Measurements from ENCODE around the gene MIF4GD.

Gene MIF4GD

DNA sequence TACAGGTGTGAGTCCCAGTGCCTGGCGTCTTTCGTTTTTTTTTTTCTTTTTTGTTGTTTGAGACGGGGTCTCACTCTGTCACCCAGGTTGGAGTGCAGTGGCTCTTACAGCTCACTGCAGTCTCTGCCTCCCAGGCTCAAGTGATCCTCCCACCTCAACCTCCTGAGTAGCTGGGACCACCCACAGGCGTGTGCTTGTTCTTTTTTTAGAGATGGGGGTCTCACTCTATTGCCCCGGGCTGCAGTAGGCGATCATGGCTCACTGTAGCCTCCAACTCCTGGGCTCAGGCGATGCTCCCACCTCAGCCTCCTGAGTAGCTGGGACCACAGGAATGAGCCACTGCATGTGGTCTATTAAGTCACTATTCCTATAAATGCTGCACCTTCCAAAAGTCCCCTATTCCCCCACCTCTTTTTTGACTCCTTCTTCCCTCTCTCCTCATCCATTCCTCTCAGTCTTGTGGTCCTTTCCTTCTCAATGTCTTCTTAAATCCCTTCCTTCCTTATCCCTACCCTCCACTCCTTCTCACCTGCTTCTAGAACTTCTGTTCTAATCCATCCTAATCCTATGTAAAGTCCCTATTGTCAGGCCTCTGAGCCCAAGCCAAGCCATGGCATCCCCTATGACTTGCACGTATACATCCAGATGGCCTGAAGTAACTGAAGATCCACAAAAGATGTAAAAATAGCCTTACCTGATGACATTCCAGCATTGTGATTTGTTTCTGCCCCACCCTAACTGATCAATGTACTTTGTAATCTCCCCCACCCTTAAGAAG, 18.8 kb downstream of the MIF4GD start:
- Histone ChIP-seq H3K36me3 (ENCODE audit: control insufficient read depth in 1 of 2, insufficient read depth in 2 of 2, low read length in 2 of 2) (no peaks in the 10 kb centered on the region), H3K27ac (ENCODE audit: low read length) (no peak overlapping the region), H3K4me1 (ENCODE audit: control insufficient read depth in 1 of 2, insufficient read depth in 2 of 2, low read length in 2 of 2) (peaks cover 0 to 7% of the 10 kb centered on the region in 2 donors), H3K4me3 (ENCODE audit: low read depth in 1 of 2, low read length in 2 of 2) (no peak overlapping the region), H3K27me3 (ENCODE audit: low read depth, low read length) (no peaks in the 10 kb centered on the region), H3K9me3 (ENCODE audit: control insufficient read depth in 1 of 2, low read length in 2 of 2) (no peaks in the 10 kb centered on the region)

DNA sequence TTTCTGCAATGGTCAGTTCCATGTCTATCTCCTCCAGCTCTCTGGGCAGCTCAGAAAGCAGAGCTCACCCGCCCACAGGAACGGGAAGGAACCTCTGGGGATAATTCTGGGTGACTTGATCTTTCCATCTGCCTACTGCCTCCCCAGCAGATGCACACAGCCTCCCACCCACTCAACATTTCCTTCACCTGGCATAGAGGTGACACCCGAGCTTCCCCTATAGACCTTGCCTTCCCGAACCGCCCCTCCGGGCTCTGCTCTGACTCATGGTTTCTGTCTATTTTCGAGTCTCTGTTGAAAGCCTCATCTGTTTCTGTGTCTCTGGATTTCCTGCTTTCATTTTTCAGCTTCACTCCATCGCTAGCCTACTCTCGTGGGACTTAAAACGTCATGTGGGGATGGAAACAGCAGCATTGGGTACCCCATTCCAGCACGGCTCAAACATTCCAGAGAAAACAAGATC, 21.0 kb downstream of the MIF4GD start:
- Histone ChIP-seq H3K27ac (ENCODE audit: low read length) (peak overlapping the region; percentile 57), H3K4me1 (ENCODE audit: control insufficient read depth in 1 of 2, insufficient read depth in 2 of 2, low read length in 2 of 2) (peaks cover 0 to 7% of the 10 kb centered on the region in 2 donors), H3K27me3 (ENCODE audit: low read depth, low read length) (no peaks in the 10 kb centered on the region), H3K9me3 (ENCODE audit: control insufficient read depth in 1 of 2, low read length in 2 of 2) (no peaks in the 10 kb centered on the region), H3K4me3 (ENCODE audit: low read depth in 1 of 2, low read length in 2 of 2) (peak overlapping the region; percentile 8 to 23), H3K36me3 (ENCODE audit: control insufficient read depth in 1 of 2, insufficient read depth in 2 of 2, low read length in 2 of 2) (peaks cover 16 to 17% of the 10 kb centered on the region in 2 donors)

DNA sequence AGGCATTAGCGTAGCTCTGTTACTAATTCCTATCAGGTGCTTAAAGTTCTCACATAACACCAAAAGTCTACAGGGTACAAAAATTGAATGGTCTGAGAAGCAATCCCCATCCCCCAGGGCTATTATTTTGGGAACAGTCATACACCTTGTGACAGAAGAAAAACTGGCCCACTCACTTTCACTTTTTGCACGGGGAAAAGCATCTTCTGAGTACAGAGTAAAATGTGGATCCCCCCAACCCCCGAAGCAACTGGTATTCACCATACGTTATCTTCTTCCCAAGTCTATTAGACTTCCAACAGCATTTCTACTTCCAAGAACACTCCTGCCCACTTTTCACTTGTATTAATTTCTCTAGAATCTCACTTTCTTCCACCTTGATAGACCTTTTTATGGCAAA, 21.5 kb downstream of the MIF4GD start:
- peaks cover 0 to 7% of the 10 kb centered on the region in 2 donors for H3K4me1 ChIP-seq (ENCODE audit: control insufficient read depth in 1 of 2, insufficient read depth in 2 of 2, low read length in 2 of 2)
- H3K27me3 ChIP-seq (ENCODE audit: low read depth, low read length): no peaks in the 10 kb centered on the region
- H3K4me3 ChIP-seq (ENCODE audit: low read depth in 1 of 2, low read length in 2 of 2): no peak overlapping the region
- no peaks in the 10 kb centered on the region for H3K9me3 ChIP-seq (ENCODE audit: control insufficient read depth in 1 of 2, low read length in 2 of 2)
- H3K36me3 ChIP-seq (ENCODE audit: control insufficient read depth in 1 of 2, insufficient read depth in 2 of 2, low read length in 2 of 2): peaks cover 21% of the 10 kb centered on the region in 2 donors
- peak overlapping the region; percentile 57 for H3K27ac ChIP-seq (ENCODE audit: low read length)

DNA sequence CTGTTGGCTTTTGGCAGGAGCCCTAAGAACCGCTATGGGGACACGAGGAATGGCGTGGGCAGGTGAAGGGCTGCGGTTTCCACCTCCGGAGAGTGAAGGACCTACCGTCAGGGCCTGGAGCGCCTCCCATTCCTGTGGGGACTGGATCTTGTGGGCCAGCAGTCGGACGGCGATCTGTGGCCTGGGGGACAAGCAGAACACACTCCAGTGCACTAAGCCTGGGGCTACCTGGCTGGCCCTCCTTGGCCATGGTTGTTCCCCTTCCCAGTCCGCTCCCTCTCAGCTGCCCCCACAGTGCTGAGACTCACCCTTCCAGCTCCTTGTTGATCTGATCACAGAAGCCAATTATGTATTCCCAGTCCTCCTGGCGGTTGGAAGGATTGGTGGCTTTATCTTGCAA, 24.6 kb downstream of the MIF4GD start:
- H3K36me3 ChIP-seq (ENCODE audit: control insufficient read depth in 1 of 2, insufficient read depth in 2 of 2, low read length in 2 of 2): peaks cover 47 to 53% of the 10 kb centered on the region in 2 donors
- no peaks in the 10 kb centered on the region for H3K27me3 ChIP-seq (ENCODE audit: low read depth, low read length)
- no peak overlapping the region for H3K27ac ChIP-seq (ENCODE audit: low read length)
- H3K9me3 ChIP-seq (ENCODE audit: control insufficient read depth in 1 of 2, low read length in 2 of 2): no peaks in the 10 kb centered on the region
- H3K4me1 ChIP-seq (ENCODE audit: control insufficient read depth in 1 of 2, insufficient read depth in 2 of 2, low read length in 2 of 2): peaks cover 0 to 7% of the 10 kb centered on the region in 2 donors
- H3K4me3 ChIP-seq (ENCODE audit: low read depth in 1 of 2, low read length in 2 of 2): no peak overlapping the region

DNA sequence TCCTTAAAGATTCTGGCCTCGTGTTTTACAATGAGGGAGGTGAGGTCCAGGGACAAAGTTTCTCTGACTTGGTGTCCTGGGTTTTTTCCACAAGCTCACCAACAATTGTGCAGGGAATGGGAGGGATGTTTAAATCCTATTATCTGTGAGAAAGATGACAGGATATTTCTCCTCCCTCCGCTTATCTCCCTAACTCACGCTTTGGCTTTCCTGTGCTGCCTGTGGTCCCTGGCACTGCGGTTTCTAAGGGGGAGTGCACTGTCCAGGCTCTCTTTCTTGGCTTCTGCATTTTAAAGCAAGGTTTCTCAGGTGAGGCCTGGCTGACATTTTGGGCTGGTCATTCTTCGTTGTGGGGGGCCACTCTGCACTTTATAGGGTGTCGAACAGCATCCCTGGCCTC, 26.0 kb downstream of the MIF4GD start:
- peaks cover 0 to 2% of the 10 kb centered on the region in 2 donors for H3K4me1 ChIP-seq (ENCODE audit: control insufficient read depth in 1 of 2, insufficient read depth in 2 of 2, low read length in 2 of 2)
- H3K27ac ChIP-seq (ENCODE audit: low read length): no peak overlapping the region
- no peaks in the 10 kb centered on the region for H3K9me3 ChIP-seq (ENCODE audit: control insufficient read depth in 1 of 2, low read length in 2 of 2)
- H3K4me3 ChIP-seq (ENCODE audit: low read depth in 1 of 2, low read length in 2 of 2): no peak overlapping the region
- peaks cover 53 to 67% of the 10 kb centered on the region in 2 donors for H3K36me3 ChIP-seq (ENCODE audit: control insufficient read depth in 1 of 2, insufficient read depth in 2 of 2, low read length in 2 of 2)
- H3K27me3 ChIP-seq (ENCODE audit: low read depth, low read length): no peaks in the 10 kb centered on the region

DNA sequence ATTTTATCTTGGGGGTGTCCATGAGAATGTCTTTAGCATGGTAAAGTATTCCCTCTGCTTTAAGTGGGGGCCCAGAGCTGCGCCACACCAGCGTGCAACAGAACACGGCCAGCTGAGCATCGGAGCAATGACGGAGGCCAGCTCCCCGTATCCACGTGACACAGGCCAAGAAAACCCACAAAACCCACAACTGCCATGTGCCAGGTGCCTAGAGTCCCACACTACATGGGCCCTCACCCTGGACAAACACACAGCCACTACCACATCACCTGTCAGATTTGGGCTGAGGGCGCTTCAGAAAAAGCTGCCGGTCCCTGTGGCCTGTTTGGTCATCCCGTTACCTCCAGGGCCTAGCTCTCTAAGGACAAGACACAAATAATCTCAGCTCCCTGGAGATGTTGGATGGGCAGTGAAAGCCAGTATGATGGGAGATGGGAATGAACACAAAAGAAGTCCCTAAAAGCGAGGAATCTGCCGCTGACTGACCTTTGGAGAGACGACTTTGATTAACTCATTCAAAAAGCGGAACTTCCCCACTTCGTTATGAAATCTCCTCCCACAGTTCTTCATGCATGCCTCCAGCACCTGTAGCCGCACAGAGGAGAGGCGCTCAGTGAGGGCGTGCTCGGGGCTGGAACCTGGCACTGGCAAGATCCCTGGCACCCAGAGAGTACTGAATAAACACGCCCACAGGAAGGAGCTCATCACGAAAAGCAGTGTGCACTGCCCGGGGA, 26.7 kb downstream of the MIF4GD start:
- no peaks in the 10 kb centered on the region for H3K9me3 ChIP-seq (ENCODE audit: control insufficient read depth in 1 of 2, low read length in 2 of 2)
- H3K36me3 ChIP-seq (ENCODE audit: control insufficient read depth in 1 of 2, insufficient read depth in 2 of 2, low read length in 2 of 2): peaks cover 53 to 74% of the 10 kb centered on the region in 2 donors
- H3K4me3 ChIP-seq (ENCODE audit: low read depth in 1 of 2, low read length in 2 of 2): no peak overlapping the region
- H3K4me1 ChIP-seq (ENCODE audit: control insufficient read depth in 1 of 2, insufficient read depth in 2 of 2, low read length in 2 of 2): no peaks in the 10 kb centered on the region
- H3K27me3 ChIP-seq (ENCODE audit: low read depth, low read length): no peaks in the 10 kb centered on the region
- H3K27ac ChIP-seq (ENCODE audit: low read length): no peak overlapping the region

DNA sequence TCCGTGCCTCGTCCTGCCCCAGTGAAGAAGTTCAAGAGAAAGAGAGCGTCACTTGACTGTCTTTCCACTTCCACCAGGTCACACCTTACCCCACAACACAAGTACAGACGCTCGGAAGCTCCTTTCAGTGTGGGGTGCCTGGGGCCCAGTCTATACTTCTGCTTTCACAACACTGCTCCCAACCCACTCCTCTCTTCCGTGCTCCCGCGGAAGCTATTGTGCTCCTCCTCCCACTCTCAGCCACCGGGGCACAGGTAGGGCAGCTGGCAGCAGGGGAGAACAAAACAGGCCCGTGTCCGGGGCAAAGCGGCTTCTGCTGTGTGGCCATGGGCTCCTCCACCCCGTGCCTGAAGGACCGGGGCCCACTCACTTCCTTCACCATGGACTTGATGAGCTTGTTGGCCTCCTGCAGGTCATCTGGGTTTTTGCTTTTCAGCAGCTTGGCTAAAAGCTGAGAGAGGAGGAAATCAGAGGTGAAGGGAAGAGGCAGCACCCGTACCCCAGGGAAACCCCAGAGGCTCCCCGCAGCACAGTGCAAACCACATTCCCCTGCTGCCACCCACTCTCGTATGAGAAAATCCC, 28.5 kb downstream of the MIF4GD start:
- no peaks in the 10 kb centered on the region for H3K9me3 ChIP-seq (ENCODE audit: control insufficient read depth in 1 of 2, low read length in 2 of 2)
- no peak overlapping the region for H3K27ac ChIP-seq (ENCODE audit: low read length)
- H3K4me3 ChIP-seq (ENCODE audit: low read depth in 1 of 2, low read length in 2 of 2): no peak overlapping the region
- no peaks in the 10 kb centered on the region for H3K27me3 ChIP-seq (ENCODE audit: low read depth, low read length)
- no peaks in the 10 kb centered on the region for H3K4me1 ChIP-seq (ENCODE audit: control insufficient read depth in 1 of 2, insufficient read depth in 2 of 2, low read length in 2 of 2)
- peaks cover 60 to 91% of the 10 kb centered on the region in 2 donors for H3K36me3 ChIP-seq (ENCODE audit: control insufficient read depth in 1 of 2, insufficient read depth in 2 of 2, low read length in 2 of 2)

DNA sequence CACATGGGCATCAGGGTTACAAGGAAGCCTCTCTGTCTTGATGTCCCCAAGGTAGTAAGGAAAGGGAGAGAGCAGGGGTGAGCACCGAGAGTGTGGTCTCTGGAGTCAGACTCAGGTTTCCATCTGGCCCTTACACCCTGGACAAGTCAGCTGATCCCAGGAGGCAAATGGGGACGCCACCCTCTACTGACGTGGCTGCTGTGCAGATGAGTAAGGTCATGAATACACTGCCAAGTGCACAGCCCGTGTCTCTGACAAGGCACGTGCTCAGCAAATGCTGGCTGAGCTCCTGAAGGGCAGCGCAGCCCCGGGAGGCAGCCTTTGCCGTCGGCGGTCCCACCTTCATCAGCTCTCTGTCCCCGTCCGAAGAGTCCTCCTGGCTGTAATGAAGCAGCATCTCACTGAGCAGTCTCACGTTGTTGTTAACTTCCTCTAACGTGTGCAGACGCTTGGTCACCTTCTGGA, 29.0 kb downstream of the MIF4GD start:
- Histone ChIP-seq H3K36me3 (ENCODE audit: control insufficient read depth in 1 of 2, insufficient read depth in 2 of 2, low read length in 2 of 2) (peaks cover 66 to 96% of the 10 kb centered on the region in 2 donors), H3K4me1 (ENCODE audit: control insufficient read depth in 1 of 2, insufficient read depth in 2 of 2, low read length in 2 of 2) (no peaks in the 10 kb centered on the region), H3K4me3 (ENCODE audit: low read depth in 1 of 2, low read length in 2 of 2) (no peak overlapping the region), H3K27me3 (ENCODE audit: low read depth, low read length) (no peaks in the 10 kb centered on the region), H3K9me3 (ENCODE audit: control insufficient read depth in 1 of 2, low read length in 2 of 2) (no peaks in the 10 kb centered on the region), H3K27ac (ENCODE audit: low read length) (no peak overlapping the region)

DNA sequence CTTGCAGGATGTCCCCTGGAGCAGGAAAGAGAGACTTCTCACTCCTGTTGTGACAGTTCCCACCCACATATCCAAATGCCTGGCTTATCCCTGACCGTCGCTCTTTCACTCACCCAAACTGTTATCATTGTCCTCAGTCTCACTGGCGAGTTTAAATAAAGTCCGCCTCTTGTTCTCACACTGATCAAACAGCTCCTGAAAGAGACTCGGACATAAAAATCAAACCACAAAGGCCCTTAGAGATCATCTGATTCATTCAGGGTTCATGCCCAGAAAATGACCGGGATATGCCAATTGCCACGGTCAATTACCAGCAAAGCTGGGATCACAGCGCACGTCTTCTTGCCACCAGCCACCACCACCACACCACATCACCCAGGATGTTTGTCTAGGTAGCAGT, 29.5 kb downstream of the MIF4GD start:
- no peaks in the 10 kb centered on the region for H3K4me1 ChIP-seq (ENCODE audit: control insufficient read depth in 1 of 2, insufficient read depth in 2 of 2, low read length in 2 of 2)
- H3K36me3 ChIP-seq (ENCODE audit: control insufficient read depth in 1 of 2, insufficient read depth in 2 of 2, low read length in 2 of 2): peaks cover 68 to 98% of the 10 kb centered on the region in 2 donors
- H3K4me3 ChIP-seq (ENCODE audit: low read depth in 1 of 2, low read length in 2 of 2): no peak overlapping the region
- no peak overlapping the region for H3K27ac ChIP-seq (ENCODE audit: low read length)
- H3K9me3 ChIP-seq (ENCODE audit: control insufficient read depth in 1 of 2, low read length in 2 of 2): no peaks in the 10 kb centered on the region
- no peaks in the 10 kb centered on the region for H3K27me3 ChIP-seq (ENCODE audit: low read depth, low read length)

DNA sequence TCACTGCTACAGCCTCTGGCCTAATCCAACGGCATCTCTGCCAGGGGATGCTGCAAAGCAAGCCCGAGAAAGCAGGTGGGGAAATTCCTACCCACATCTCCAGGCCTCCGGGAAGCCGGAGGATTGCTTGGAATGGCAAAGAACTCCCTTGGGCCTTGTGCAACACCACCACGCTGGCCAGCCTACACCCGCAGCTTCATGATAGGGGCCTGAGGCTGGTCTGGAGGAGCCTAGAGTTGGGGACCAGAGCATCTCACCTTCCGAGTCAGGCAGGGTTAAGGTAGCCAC, 29.9 kb downstream of the MIF4GD start:
- Histone ChIP-seq H3K9me3 (ENCODE audit: control insufficient read depth in 1 of 2, low read length in 2 of 2) (no peaks in the 10 kb centered on the region), H3K4me3 (ENCODE audit: low read depth in 1 of 2, low read length in 2 of 2) (no peak overlapping the region), H3K4me1 (ENCODE audit: control insufficient read depth in 1 of 2, insufficient read depth in 2 of 2, low read length in 2 of 2) (no peaks in the 10 kb centered on the region), H3K27ac (ENCODE audit: low read length) (no peak overlapping the region), H3K36me3 (ENCODE audit: control insufficient read depth in 1 of 2, insufficient read depth in 2 of 2, low read length in 2 of 2) (peaks cover 68 to 98% of the 10 kb centered on the region in 2 donors), H3K27me3 (ENCODE audit: low read depth, low read length) (no peaks in the 10 kb centered on the region)

DNA sequence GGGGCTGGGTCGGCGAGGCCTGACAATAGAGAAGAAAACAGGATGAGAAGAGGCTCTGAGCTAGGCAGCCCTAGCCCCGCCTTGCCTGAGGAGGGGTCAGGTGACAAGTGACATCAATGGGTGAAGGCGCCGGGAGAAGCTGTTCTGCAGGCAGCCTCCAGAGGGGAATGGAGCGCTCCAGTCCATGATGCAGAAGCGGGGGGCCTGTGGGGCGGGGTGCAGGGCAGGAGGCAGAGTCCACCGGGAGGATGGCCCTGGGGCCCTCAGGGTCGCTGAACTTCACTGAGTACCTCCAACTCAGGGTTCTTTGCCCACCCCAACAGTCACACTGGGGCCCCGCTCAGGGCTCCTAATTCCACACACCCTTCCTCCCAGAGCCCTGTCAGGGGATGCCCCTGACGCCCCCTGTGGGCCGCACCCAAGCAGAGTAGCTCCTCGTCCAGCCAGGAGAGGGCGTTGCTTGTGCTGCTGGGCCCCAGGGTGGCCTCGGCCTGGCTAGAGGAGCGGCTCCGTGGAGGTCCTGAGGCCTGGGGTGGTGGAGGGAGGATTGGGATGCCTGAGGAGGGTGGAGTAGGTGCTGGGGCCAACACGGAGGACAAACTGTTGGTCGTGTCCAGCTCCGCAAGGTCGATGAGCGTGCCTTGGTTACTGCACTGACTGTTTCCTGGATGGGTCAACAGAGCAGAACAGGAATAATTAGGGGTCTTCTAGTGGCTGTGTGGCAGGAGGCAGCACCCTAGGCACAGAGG, 30.5 kb downstream of the MIF4GD start:
- H3K36me3 ChIP-seq (ENCODE audit: control insufficient read depth in 1 of 2, insufficient read depth in 2 of 2, low read length in 2 of 2): peaks cover 64 to 98% of the 10 kb centered on the region in 2 donors
- no peak overlapping the region for H3K4me3 ChIP-seq (ENCODE audit: low read depth in 1 of 2, low read length in 2 of 2)
- H3K9me3 ChIP-seq (ENCODE audit: control insufficient read depth in 1 of 2, low read length in 2 of 2): no peaks in the 10 kb centered on the region
- H3K27ac ChIP-seq (ENCODE audit: low read length): no peak overlapping the region
- no peaks in the 10 kb centered on the region for H3K4me1 ChIP-seq (ENCODE audit: control insufficient read depth in 1 of 2, insufficient read depth in 2 of 2, low read length in 2 of 2)
- H3K27me3 ChIP-seq (ENCODE audit: low read depth, low read length): no peaks in the 10 kb centered on the region

All from muscle layer of duodenum (tissue), 2 donors.